Measurements from ENCODE around the gene NRXN3. TPM values are rescaled to one million over a fixed set of nuclear protein-coding genes. Genes with fewer than 3 reads are reported as not detected.
A peak's percentile ranks its signal among the peaks of the same experiment; 100 is the strongest.

NRXN3 gene
- total and polyA plus RNA-seq, 2 donors (not counting 1 experiment from before 2014, with no cell fraction given): 0.83 to 34.6 TPM

DNA sequence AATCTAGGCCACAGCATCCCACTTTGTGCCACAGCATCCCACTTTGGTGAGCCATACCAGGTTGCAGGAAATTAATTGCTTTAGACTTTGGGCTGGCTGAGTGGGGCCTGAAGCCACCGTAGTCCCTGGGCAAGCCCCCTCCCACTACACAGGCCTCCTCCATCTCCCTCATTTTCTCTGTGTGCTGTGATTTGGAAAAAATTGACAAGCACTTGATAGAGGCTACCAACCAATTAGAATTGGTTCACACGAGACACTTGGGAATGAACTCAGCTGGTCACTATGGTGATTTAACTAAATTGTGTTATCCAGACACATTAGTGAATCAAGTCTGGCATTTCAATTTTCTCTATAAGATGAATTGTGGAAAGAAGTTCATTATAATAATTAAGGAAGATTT, 1560.0 kb downstream of the NRXN3 start:
- Histone ChIP-seq H3K9ac (ENCODE audit: insufficient read depth, low read length) (no peak overlapping the region), H3K9me3 (ENCODE audit: control insufficient read depth, insufficient read depth, low read depth, low read length) (no peaks in the 10 kb centered on the region), H3K27ac (ENCODE audit: insufficient read depth, low read length) (no peak overlapping the region), H3K27me3 (ENCODE audit: control insufficient read depth, insufficient read depth, low read length) (no peaks in the 10 kb centered on the region), H3K4me2 (ENCODE audit: extremely low read depth, insufficient read depth, low read length) (no peak overlapping the region), H2AFZ (ENCODE audit: low read length) (no peak overlapping the region), H4K20me1 (ENCODE audit: control insufficient read depth, extremely low read depth, insufficient read depth, low read length) (no peaks in the 10 kb centered on the region), H3K36me3 (ENCODE audit: control insufficient read depth, insufficient read depth, low read length) (no peaks in the 10 kb centered on the region), H3K4me3 (replicated peaks in 1 of 4; ENCODE audit: control extremely low read depth in 1 of 4, insufficient read depth in 1 of 4, low read depth in 3 of 4, low read length in 4 of 4) (no peak overlapping the region), H3K4me1 (ENCODE audit: control insufficient read depth, extremely low read depth, insufficient read depth, low read length) (peaks cover 3% of the 10 kb centered on the region), H3K79me2 (ENCODE audit: control insufficient read depth, insufficient read depth, low read length) (no peaks in the 10 kb centered on the region)
- no peak for TF ChIP-seq EZH2 (IDR thresholded peaks at IDR 0.05; ENCODE audit: low read length, missing control alignments)
- TF ChIP-seq, protein P1, sequence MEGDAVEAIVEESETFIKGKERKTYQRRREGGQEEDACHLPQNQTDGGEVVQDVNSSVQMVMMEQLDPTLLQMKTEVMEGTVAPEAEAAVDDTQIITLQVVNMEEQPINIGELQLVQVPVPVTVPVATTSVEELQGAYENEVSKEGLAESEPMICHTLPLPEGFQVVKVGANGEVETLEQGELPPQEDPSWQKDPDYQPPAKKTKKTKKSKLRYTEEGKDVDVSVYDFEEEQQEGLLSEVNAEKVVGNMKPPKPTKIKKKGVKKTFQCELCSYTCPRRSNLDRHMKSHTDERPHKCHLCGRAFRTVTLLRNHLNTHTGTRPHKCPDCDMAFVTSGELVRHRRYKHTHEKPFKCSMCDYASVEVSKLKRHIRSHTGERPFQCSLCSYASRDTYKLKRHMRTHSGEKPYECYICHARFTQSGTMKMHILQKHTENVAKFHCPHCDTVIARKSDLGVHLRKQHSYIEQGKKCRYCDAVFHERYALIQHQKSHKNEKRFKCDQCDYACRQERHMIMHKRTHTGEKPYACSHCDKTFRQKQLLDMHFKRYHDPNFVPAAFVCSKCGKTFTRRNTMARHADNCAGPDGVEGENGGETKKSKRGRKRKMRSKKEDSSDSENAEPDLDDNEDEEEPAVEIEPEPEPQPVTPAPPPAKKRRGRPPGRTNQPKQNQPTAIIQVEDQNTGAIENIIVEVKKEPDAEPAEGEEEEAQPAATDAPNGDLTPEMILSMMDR (conservative IDR thresholded peaks at IDR 0.05 in 1 of 2, IDR thresholded peaks at IDR 0.05 in 1 of 2; ENCODE audit: low read depth in 1 of 2, low read length in 2 of 2): no peak
- DNase-seq (ENCODE audit: low read depth in 2 of 2): no peak

DNA sequence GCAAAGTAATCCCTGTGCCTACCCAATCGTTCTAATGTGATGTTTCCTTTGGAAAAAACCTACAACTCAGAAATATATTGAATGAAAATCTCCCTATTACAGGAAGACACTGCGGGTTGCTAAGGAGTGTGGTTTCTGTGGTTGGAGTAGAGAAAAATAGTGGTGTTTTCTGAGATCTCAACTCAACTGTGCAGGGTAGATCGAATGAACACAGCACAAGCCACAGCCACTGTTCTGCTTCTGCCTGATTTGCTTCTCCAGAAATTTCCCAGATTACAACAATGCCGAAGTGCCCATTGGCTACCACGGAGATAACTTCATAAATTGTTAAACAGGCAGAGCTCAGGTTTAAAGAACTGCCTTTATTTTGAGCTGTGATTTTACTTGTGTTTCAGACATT, 1560.8 kb downstream of the NRXN3 start:
- TF ChIP-seq EZH2 (IDR thresholded peaks at IDR 0.05; ENCODE audit: low read length, missing control alignments): no peak
- TF ChIP-seq, protein P1 (conservative IDR thresholded peaks at IDR 0.05 in 1 of 2, IDR thresholded peaks at IDR 0.05 in 1 of 2; ENCODE audit: low read depth in 1 of 2, low read length in 2 of 2): no peak
- Histone ChIP-seq H3K27me3 (ENCODE audit: control insufficient read depth, insufficient read depth, low read length) (no peaks in the 10 kb centered on the region), H3K36me3 (ENCODE audit: control insufficient read depth, insufficient read depth, low read length) (no peaks in the 10 kb centered on the region), H2AFZ (ENCODE audit: low read length) (no peak overlapping the region), H4K20me1 (ENCODE audit: control insufficient read depth, extremely low read depth, insufficient read depth, low read length) (no peaks in the 10 kb centered on the region), H3K4me3 (replicated peaks in 1 of 4; ENCODE audit: control extremely low read depth in 1 of 4, insufficient read depth in 1 of 4, low read depth in 3 of 4, low read length in 4 of 4) (no peak overlapping the region), H3K9me3 (ENCODE audit: control insufficient read depth, insufficient read depth, low read depth, low read length) (no peaks in the 10 kb centered on the region), H3K27ac (ENCODE audit: insufficient read depth, low read length) (no peak overlapping the region), H3K4me2 (ENCODE audit: extremely low read depth, insufficient read depth, low read length) (no peak overlapping the region), H3K9ac (ENCODE audit: insufficient read depth, low read length) (no peak overlapping the region), H3K4me1 (ENCODE audit: control insufficient read depth, extremely low read depth, insufficient read depth, low read length) (peaks cover 3% of the 10 kb centered on the region), H3K79me2 (ENCODE audit: control insufficient read depth, insufficient read depth, low read length) (no peaks in the 10 kb centered on the region)
- peak in 1 of 2 donors; percentile 80 for DNase-seq (ENCODE audit: low read depth in 2 of 2)

GRCh38 chr14:79732911-79733655, 1562.9 kb downstream of the NRXN3 start:
- Histone ChIP-seq H3K4me3 (replicated peaks in 1 of 4; ENCODE audit: control extremely low read depth in 1 of 4, insufficient read depth in 1 of 4, low read depth in 3 of 4, low read length in 4 of 4) (no peak overlapping the region), H3K36me3 (ENCODE audit: control insufficient read depth, insufficient read depth, low read length) (no peaks in the 10 kb centered on the region), H3K4me2 (ENCODE audit: extremely low read depth, insufficient read depth, low read length) (no peak overlapping the region), H2AFZ (ENCODE audit: low read length) (no peak overlapping the region), H3K27me3 (ENCODE audit: control insufficient read depth, insufficient read depth, low read length) (no peaks in the 10 kb centered on the region), H3K9ac (ENCODE audit: insufficient read depth, low read length) (no peak overlapping the region), H3K79me2 (ENCODE audit: control insufficient read depth, insufficient read depth, low read length) (no peaks in the 10 kb centered on the region), H4K20me1 (ENCODE audit: control insufficient read depth, extremely low read depth, insufficient read depth, low read length) (no peaks in the 10 kb centered on the region), H3K27ac (ENCODE audit: insufficient read depth, low read length) (no peak overlapping the region), H3K9me3 (ENCODE audit: control insufficient read depth, insufficient read depth, low read depth, low read length) (no peaks in the 10 kb centered on the region), H3K4me1 (ENCODE audit: control insufficient read depth, extremely low read depth, insufficient read depth, low read length) (peaks cover 3% of the 10 kb centered on the region)
- DNase-seq (ENCODE audit: low read depth in 2 of 2): peak; percentile 28 to 67
- TF ChIP-seq, protein P1 (conservative IDR thresholded peaks at IDR 0.05 in 1 of 2, IDR thresholded peaks at IDR 0.05 in 1 of 2; ENCODE audit: low read depth in 1 of 2, low read length in 2 of 2): no peak
- TF ChIP-seq EZH2 (IDR thresholded peaks at IDR 0.05; ENCODE audit: low read length, missing control alignments): no peak

Measured in fibroblast of lung (primary cell).